Measurements from ENCODE around the gene AZGP1. TPM values are rescaled to one million over a fixed set of nuclear protein-coding genes. Genes with fewer than 3 reads are reported as not detected.
"Not testable (repeated sequence)": the region's sequence is repeated elsewhere in the genome, so short reads cannot be mapped to it uniquely, and the experiment has no call there.

Gene AZGP1
- total and polyA plus RNA-seq, 9 donors = 0.34 to 21.3 (median 2.3) TPM

GRCh38 chr7:99953649-99954048, 22.2 kb downstream of the AZGP1 start:
- Histone ChIP-seq H3K27me3 (no peaks in the 10 kb centered on the region), H3K4me1 (ENCODE audit: insufficient read depth) (no peaks in the 10 kb centered on the region), H3K27ac (no peak overlapping the region), H3K9me3 (no peaks in the 10 kb centered on the region), H3K4me3 (no peak overlapping the region), H3K36me3 (no peaks in the 10 kb centered on the region)
- intact Hi-C loops (cut with DNase I) = no loop called here
- DNase-seq = no peak
- no peak for TF ChIP-seq POLR2A (IDR thresholded peaks at IDR 0.05)
- TF ChIP-seq EP300 (IDR thresholded peaks at IDR 0.05) = no peak
- TF ChIP-seq CTCF (IDR thresholded peaks at IDR 0.05) = no peak
- 80 to 81% (median 81%) methylated on average over 3 of the region's 3 CpGs for WGBS, 3 donors

- 75 to 90% (median 89%) methylated on average over 4 of the region's 4 CpGs for WGBS, 3 donors
- H3K36me3 ChIP-seq; H3K4me3 ChIP-seq; H3K9me3 ChIP-seq; H3K27ac ChIP-seq; H3K4me1 ChIP-seq (ENCODE audit: insufficient read depth); DNase-seq; H3K27me3 ChIP-seq; intact Hi-C loops (cut with DNase I): not testable (repeated sequence)
These were observed 23.2 kb downstream of the AZGP1 start for GRCh38 chr7:99952649-99953048.

- H3K27me3 ChIP-seq; H3K27ac ChIP-seq; H3K36me3 ChIP-seq; DNase-seq; H3K4me3 ChIP-seq; intact Hi-C loops (cut with DNase I); H3K9me3 ChIP-seq; H3K4me1 ChIP-seq (ENCODE audit: insufficient read depth): not testable (repeated sequence)
- 88 to 93% (median 89%) methylated on average over 6 of the region's 6 CpGs for WGBS, 3 donors
These were observed 25.0 kb downstream of the AZGP1 start for GRCh38 chr7:99950819-99951218.

GRCh38 chr7:99949645-99950228, 26.1 kb downstream of the AZGP1 start:
- Histone ChIP-seq H3K27me3 (no peaks in the 10 kb centered on the region), H3K9me3 (no peaks in the 10 kb centered on the region), H3K36me3 (no peaks in the 10 kb centered on the region), H3K27ac (no peak overlapping the region), H3K4me3 (no peak overlapping the region), H3K4me1 (ENCODE audit: insufficient read depth) (no peaks in the 10 kb centered on the region)
- DNase-seq = no peak
- 44 to 48% (median 46%) methylated on average over 3 of the region's 3 CpGs for WGBS, 3 donors
- intact Hi-C loops (cut with DNase I) = no loop called here
- no peak for TF ChIP-seq POLR2A (IDR thresholded peaks at IDR 0.05)

GRCh38 chr7:99947608-99948007, 28.2 kb downstream of the AZGP1 start:
- H3K36me3 ChIP-seq = no peaks in the 10 kb centered on the region
- no peaks in the 10 kb centered on the region for H3K9me3 ChIP-seq
- no peak for DNase-seq
- H3K27ac ChIP-seq = no peak overlapping the region
- no peaks in the 10 kb centered on the region for H3K27me3 ChIP-seq
- no peaks in the 10 kb centered on the region for H3K4me1 ChIP-seq (ENCODE audit: insufficient read depth)
- intact Hi-C loops (cut with DNase I) = no loop called here
- TF ChIP-seq EP300 (IDR thresholded peaks at IDR 0.05) (no peak), CTCF (IDR thresholded peaks at IDR 0.05) (no peak), POLR2A (IDR thresholded peaks at IDR 0.05) (no peak)
- WGBS, 3 donors = 73 to 81% (median 75%) methylated on average over 1 of the region's 1 CpG
- no peak overlapping the region for H3K4me3 ChIP-seq

- 36 to 53% (median 40%) methylated on average over 4 of the region's 4 CpGs for WGBS, 3 donors
- intact Hi-C loops (cut with DNase I) = no loop called here
- H3K9me3 ChIP-seq = no peaks in the 10 kb centered on the region
- H3K27ac ChIP-seq = no peak overlapping the region
- H3K4me3 ChIP-seq = no peak overlapping the region
- H3K36me3 ChIP-seq = no peaks in the 10 kb centered on the region
- no peak for DNase-seq
- H3K4me1 ChIP-seq (ENCODE audit: insufficient read depth) = no peaks in the 10 kb centered on the region
- no peaks in the 10 kb centered on the region for H3K27me3 ChIP-seq
- TF ChIP-seq POLR2A (IDR thresholded peaks at IDR 0.05) (no peak), CTCF (IDR thresholded peaks at IDR 0.05) (no peak), EP300 (IDR thresholded peaks at IDR 0.05) (no peak)
These were observed 31.2 kb downstream of the AZGP1 start for GRCh38 chr7:99944497-99945070.
